Subcutaneous adipose tissue (tissue), 4 donors: Measurements from ENCODE around the gene TMEM79. TPM values are rescaled to one million over a fixed set of nuclear protein-coding genes. Genes with fewer than 3 reads are reported as not detected.

Source experiments
- CTCF ChIP-seq: fragments of 450-650 bp; IDR thresholded peaks from one replicate; pipeline ENCODE4 v1.5.1; 2016; ENCODE audit warnings: low read depth, mild to moderate bottlenecking, control low read depth, antibody characterized with exemption, moderate library complexity
- total RNA-seq, 4 donors: library from RNA; depleted of rRNA; stranded (reverse); fragments of >200 nt; gene quantifications; one replicate each; pipeline ENCODE4 v1.1.0, GENCODE V29; 2016

TMEM79 gene
- total RNA-seq, 4 donors from 2014 or later, result 1.0 to 2.3 (median 2.2) TPM; not detected in 1

- no peak for TF ChIP-seq CTCF
Observed at GRCh38 chr1:156286061-156286460, 1.9 kb downstream of the TMEM79 start.

- no peak for TF ChIP-seq CTCF
Observed at GRCh38 chr1:156289857-156290256, 5.7 kb downstream of the TMEM79 start.

GRCh38 chr1:156291226-156292061 lies 7.3 kb downstream of the TMEM79 start:
- no peak for TF ChIP-seq CTCF

GRCh38 chr1:156293098-156293434 lies 8.9 kb downstream of the TMEM79 start:
- TF ChIP-seq CTCF, result no peak

GRCh38 chr1:156293895-156294294 lies 9.8 kb downstream of the TMEM79 start:
- TF ChIP-seq CTCF, result no peak

GRCh38 chr1:156295391-156295947 lies 11.3 kb downstream of the TMEM79 start, which contains the start of gene GLMP:
TSS of gene GLMP (minus strand) at chr1:156295679. CDS start at chr1:156295645, 34 bp downstream.
- no peak for TF ChIP-seq CTCF

- no peak for TF ChIP-seq CTCF
Observed at GRCh38 chr1:156298852-156299357, 14.8 kb downstream of the TMEM79 start, which contains the start of gene VHLL. TSS of gene VHLL (minus strand) at chr1:156299307. CDS start at chr1:156299189, 118 bp downstream.
